ENCODE data around the gene PLEKHJ1. TPM values are rescaled to one million over a fixed set of nuclear protein-coding genes. Genes with fewer than 3 reads are reported as not detected.

Gene PLEKHJ1
- total RNA-seq, 1 experiment from 2014 or later: 44.5 TPM

DNA sequence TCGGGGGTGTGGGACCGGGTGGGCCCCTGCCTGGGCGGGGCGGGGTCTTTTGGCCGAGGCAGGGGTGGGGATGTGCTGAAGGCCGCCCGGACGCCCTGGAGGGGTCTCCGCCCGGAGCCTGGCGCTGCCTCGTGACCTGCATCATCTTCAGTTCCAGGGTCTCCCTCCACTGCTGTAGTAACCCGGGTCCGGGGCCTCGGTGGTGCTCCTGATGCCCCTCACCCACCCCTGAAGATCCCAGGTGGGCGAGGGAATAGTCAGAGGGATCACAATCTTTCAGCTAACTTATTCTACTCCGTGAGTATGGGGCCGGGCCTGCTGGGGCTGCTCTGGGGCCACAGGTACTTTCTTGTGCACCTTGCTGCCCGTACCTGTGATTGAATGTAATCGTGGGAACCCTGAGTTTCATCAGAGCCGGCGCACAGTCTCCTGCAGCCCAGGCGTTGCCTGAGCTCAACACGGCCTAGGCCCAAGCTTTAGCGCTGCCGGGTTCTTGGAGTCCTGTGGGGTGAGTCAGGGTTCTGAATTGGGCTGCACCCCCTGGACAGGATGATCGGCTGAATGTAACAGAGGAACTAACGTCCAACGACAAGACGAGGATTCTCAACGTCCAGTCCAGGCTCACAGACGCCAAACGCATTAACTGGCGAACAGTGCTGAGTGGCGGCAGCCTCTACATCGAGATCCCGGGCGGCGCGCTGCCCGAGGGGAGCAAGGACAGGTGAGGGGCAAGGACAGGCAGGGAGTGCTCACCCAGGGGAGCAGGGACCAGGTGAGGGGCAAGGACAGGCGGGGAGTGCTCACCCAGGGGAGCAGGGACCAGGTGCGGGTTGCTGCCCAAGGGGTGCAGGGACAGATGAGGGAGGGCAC, 35.3 kb upstream of the PLEKHJ1 start:
- peak; percentile 17 for DNase-seq (ENCODE audit: low read depth, low spot score)
- in situ Hi-C loops (cut with HindIII; ENCODE audit: low pct_unique_long_range_greater_than_20kb, low sequenced_read_pairs): no loop called here

DNA sequence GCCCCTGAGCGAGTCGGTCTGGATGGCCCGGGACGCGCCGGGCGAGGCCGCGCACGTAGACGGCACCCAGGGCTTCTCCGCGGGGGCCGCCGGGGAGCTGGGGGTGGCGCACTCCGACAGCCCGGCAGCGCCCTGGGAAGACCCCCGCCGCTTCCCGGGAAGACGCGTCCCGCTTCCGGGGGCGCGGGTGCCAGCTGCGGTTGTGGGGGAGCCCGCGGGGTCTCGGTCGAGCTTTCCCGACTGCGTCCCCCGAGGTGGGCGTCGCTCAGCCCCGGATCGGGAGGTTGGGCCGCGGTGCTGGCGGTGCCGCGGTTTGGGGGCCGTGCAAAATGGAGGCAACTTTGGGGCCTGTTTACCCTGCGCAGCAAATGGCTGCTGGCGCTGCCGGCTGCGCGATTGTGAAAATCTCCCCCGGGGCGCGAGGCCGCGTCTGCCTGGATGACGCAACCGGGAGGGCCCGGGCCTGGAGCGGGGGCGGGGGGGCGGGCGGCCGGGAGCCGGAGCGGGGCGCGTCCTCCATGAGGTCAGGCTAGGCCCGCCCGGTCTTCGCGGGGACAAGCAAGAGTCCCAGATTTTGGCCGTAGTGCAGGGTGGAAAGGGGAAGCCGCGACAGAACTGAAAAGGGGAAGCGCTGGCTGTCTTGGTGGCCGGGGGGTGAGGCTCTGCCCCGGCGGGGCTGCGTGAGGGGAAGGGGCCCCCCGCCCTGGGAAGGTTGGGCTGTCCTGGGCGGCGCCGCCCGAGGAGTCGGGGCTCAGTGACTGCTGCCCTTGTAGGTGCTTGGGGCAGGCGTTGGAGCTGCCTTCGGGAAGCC, 34.5 kb upstream of the PLEKHJ1 start:
- peak; percentile 44 for DNase-seq (ENCODE audit: low read depth, low spot score)
- in situ Hi-C loops (cut with HindIII; ENCODE audit: low pct_unique_long_range_greater_than_20kb, low sequenced_read_pairs): no loop called here

DNA sequence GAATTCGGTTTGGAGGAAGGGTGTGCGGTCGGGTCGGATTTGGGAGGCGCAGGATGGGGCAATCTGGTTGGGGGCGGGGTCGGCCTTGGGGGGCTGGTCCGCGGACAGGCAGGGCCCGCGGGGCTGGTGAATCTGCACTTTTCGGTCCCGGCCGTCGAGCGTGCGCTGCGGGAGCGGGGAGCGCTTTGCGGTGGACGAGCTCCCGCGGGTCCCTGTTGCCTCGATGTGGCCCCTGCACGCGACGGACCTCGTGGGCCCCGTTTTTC, 34.0 kb upstream of the PLEKHJ1 start:
- DNase-seq (ENCODE audit: low read depth, low spot score): no peak
- in situ Hi-C loops (cut with HindIII; ENCODE audit: low pct_unique_long_range_greater_than_20kb, low sequenced_read_pairs): no loop called here

DNA sequence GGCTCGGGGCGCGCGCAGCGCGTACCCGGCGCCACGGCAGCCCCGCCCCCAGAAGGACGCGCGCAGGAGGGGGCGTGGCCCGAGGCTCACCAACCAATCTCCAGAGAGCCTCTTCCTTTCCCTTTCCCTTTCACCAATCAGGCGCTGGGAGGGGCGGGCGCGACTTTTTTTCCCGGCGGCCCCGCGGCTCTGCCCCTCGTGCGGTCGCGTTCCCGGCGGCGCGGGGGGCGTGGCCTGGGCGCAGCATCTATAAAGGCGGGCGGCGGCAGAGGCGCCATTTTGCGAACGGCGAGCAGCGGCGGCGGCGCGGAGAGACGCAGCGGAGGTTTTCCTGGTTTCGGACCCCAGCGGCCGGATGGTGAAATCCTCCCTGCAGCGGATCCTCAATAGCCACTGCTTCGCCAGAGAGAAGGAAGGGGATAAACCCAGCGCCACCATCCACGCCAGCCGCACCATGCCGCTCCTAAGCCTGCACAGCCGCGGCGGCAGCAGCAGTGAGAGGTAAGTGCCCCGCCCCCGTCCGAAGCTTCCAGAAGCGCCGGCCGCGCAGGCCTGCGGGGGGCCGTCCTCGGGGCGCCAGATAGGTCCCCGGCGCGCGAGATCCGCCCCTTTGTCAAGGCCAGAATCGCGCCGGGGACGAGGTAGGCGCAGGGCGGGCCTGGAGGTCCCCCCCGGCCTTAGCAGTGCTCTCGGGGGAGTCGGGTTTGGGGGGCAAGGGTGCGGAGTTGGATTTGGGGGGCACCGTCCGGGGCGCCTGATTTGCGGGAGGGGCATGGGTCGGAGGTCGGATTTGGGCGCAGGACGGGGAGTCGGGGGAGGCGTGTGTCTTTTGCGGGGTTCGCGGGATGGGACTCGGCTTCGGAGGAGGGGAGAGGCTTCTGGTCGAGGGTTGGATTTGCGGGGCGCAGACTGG, 33.4 kb upstream of the PLEKHJ1 start:
- DNase-seq (ENCODE audit: low read depth, low spot score): peak; percentile 93
- in situ Hi-C loops (cut with HindIII; ENCODE audit: low pct_unique_long_range_greater_than_20kb, low sequenced_read_pairs): no loop called here

DNA sequence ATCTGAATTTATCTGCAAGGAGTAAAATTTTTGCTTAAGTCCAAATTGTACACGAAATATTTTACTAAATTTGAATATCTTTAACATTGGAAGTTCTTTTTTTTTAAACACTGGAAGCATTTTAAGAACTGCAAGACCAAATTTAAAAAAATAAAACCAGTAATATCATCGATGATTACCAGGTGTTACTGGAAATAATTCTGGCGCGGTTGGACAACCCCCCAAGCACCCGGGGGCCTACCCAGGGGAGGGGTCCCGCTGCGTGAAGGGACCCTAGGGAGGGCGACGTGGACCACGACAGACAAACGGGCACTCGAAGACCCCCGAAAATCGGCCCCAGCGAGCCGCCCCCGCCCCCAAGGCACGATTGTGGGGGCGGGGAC, 32.7 kb upstream of the PLEKHJ1 start:
- DNase-seq (ENCODE audit: low read depth, low spot score): no peak
- in situ Hi-C loops (cut with HindIII; ENCODE audit: low pct_unique_long_range_greater_than_20kb, low sequenced_read_pairs): no loop called here

DNA sequence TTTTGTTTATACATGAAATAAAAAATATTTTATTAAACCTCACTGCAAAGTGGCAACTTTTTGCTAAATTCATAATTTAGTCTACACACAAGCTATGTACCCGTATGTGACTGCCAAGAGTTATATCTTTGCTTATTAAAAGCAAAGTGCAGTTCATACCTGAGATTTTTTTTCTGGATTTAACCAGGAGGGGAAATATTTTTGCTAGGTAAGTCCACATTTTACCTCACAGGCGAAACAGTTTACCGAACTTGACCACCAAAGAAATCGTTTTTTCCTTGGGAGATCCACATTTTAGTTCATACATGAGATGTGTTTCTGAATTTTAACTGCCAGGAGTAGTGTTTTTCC, 32.3 kb upstream of the PLEKHJ1 start:
- in situ Hi-C loops (cut with HindIII; ENCODE audit: low pct_unique_long_range_greater_than_20kb, low sequenced_read_pairs): no loop called here
- DNase-seq (ENCODE audit: low read depth, low spot score): no peak

DNA sequence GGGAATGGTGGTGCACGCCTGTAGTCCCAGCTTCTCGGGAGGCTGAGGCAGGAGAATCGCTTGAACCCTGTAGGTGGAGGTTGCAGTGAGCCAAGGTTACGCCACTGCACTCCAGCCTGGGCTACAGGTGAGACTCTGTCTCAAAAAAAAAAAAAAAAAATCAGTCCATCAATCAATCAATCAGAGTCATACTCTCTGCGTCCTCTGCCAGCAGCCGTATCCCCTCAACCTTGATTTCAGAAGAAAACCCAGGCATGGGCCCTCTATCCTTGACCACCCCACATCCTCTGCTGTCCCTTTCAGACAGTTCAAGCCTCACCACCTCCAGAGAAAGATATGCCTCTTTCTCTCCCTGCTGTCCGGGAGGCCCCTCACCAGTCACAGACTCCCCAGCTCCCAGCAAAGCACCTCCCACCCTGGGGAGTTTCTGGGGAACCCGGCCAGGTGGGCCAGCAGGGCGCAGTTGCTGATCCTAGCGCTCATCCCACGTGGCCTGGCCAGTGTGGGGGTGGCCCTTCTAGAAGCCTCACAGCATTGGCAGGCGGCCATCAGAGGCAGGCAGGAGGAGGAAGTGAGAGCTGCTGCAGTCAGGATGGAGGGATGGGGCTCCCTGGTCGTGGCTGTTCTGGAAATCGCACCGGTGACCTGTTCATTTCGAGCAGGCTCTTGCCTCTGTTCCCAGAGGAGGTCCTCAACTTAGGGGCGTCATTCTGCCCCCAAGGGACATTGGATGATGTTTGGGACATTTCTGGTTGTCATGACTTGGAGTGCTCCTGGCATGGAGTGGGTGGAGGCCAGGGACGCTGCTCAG, 30.3 kb upstream of the PLEKHJ1 start:
- DNase-seq (ENCODE audit: low read depth, low spot score): no peak
- in situ Hi-C loops (cut with HindIII; ENCODE audit: low pct_unique_long_range_greater_than_20kb, low sequenced_read_pairs): no loop called here

DNA sequence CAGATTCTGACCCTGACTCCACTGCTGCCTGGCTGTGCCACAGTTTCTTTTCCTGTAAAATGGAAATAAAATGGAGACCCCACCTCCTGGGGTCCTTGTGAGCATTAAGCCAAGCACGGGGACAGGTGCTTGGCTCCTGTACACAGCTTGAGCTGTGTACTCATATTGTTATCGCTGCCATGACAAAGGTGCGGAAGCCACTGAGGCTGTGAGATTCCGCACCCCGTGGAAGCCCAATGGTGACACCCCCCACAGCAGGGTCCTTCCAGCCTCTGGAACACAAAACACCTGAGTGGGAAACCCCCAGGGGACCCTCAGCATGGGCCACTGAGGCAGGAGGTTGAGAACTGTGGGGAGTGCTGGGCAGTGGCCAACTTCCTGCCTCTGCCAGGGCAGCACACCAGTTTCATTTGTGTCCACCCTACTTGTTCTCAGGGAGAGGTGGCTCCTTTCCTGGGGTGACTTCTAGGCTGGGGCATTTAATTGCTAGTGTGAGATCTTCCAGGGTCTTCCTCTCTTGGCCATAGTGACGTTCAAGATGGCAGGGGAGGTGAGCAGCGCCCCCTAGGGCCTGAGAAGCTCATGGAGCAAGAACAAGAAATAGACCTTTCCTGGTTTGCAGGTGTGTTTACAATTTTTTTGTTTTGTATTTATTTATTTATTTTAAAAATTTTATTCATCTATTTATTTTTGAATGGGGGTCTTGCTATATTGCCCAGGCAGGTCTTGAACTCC, 25.5 kb upstream of the PLEKHJ1 start:
- peak; percentile 57 for DNase-seq (ENCODE audit: low read depth, low spot score)
- in situ Hi-C loops (cut with HindIII; ENCODE audit: low pct_unique_long_range_greater_than_20kb, low sequenced_read_pairs): no loop called here

DNA sequence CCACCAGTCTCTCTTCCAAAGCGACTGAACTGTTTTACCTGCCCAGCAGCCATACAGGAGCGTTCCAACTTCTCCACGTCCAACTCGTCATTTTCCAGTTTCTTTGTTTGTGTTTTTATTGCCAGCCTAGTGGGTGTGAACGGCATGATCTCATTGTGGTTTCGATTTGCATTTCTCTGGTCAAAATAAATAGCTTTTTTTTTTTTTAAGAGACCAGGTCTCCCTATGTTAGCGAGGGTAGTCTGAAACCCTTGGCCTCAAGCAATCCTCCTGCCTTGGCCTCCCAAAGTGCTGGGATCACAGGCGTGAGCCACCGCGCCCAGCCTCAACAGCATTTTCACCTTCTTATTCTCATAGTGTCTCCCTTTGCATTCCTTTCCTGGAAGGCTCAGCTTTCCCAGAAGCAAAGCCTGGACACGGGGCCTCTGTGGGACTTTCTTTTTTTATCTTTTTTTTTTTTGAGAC, 24.2 kb upstream of the PLEKHJ1 start:
- in situ Hi-C loops (cut with HindIII; ENCODE audit: low pct_unique_long_range_greater_than_20kb, low sequenced_read_pairs): no loop called here
- DNase-seq (ENCODE audit: low read depth, low spot score): no peak

DNA sequence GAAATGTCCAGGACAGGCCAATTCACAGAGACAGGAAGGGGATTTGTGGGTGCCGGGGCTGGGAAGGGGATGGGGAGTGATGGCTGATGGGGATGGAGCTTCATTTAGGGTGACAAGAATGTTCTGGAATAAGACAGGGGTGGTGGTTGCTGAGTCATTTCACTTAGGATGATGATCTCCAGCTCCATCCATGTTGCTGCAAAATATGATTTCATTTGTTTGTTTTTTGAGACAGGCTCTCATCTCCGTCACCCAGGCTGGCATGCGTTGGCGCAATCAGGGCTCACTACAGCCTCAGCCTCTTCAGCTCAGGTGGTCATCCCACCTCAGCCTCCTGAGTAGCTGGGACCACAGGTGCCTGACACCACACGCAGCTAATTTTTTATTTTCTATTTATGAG, 23.2 kb upstream of the PLEKHJ1 start:
- in situ Hi-C loops (cut with HindIII; ENCODE audit: low pct_unique_long_range_greater_than_20kb, low sequenced_read_pairs): no loop called here
- no peak for DNase-seq (ENCODE audit: low read depth, low spot score)

DNA sequence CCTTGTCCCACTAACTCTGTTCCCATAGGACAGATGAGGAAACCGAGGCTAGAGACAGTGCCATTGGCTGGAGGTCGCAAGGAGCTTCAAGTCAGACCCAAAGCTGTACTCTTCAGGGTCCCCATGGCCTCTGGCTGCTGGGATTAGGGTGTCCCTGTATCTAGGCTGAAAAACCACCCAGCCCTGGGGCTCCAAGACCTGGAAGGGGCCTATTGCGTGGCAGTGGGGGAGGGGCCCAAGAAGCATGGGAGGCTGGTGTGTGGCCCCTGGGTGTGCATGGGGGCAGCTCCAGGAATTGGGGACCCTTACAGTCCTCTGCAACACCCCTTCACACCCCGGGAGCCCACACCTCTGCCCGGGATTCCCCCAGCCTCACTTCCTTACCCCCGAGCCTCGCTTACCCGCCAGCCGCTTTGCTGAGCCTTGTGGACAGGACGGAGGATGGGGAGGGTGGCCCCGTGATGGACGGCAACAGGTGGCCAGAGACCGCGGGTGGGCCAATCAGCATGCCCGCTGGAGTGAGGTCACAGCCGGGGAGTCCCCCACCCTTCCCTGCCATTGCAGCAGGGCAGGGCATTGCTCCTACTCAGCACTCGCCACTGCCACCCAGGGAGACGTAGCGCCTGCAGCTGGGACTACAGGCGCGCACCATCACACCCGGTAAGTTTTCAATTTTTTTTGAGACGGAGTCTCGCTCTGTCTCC, 20.0 kb upstream of the PLEKHJ1 start, which contains the start of gene JSRP1:
Gene JSRP1, minus strand, starts transcription at position 436 of the 704 bp plus-strand sequence. CDS start 1,103 bp downstream, outside the sequence.
- no peak for DNase-seq (ENCODE audit: low read depth, low spot score)
- in situ Hi-C loops (cut with HindIII; ENCODE audit: low pct_unique_long_range_greater_than_20kb, low sequenced_read_pairs): no loop called here

DNA sequence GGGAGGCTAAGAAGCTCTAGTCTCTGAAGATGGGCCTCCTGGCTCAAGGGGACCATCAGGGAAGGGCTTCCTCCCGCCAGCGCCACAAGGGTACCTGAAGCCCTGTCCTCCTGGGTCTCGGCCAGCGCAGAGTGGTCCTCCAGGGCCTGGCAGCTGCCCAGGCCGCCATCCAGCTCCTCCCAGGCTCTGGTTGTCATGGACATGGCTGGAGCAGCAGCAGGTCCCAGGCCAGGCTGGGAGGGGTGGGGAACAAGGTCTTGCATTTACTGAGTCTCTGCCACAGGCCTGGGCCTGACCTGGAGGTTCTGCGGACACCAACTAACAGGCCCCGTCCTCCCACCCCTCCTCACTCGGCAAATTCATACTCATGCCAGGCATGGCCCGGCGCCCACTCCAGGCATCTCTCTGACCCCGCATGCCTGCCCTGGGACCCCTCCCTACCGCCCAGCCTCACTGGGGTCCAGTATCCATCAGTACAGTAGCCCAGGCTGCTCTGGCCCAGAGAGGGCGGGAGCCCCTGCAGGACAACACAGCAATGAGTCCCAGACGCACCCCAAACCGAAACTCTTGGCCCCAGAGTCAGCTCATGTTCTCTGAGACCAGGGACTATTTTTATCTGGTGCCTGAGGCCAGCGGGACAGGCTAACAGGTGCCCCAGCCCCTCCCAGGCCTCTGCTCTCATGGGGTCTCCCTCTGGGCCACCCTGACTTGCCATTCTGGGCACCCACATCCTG, 19.1 kb upstream of the PLEKHJ1 start:
- DNase-seq (ENCODE audit: low read depth, low spot score): no peak
- in situ Hi-C loops (cut with HindIII; ENCODE audit: low pct_unique_long_range_greater_than_20kb, low sequenced_read_pairs): no loop called here

DNA sequence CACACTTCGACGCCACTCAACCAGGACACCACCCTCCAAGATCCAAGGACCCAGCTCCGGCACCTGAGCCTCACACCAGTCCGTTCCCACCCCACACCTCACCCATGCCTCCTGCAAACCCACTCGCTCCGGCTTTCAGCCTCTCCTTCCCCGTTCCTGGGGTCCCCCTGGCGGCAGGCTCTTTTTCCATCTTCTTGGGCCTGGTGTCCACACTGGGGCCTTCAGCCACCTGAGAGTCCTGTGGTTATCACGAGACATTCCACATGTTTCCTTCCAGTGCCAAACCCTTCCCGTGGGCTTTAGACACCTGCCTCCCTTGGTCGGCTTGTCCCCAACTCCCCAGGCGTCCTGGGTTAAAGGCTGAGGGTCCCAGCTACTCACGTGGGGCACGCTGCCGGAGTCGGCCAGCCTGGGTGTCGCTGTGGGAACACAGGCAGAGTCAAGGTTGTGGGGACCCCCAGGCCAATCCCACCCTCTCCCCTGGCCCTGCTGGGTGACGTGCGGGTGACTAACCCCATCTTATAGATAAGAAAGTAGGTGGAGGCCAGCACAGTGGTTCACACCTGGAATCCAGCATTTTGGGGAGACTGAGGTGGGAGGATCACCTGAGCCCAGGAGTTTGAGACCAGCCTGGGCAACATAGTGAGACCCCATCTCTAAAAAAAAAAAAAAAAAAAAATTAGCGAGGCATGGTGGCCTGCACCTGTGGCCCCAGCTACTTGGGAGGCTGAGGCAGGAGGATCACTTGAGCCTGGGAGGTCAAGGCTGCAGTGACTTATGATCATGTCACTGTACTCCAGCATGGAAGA, 18.1 kb upstream of the PLEKHJ1 start:
- peak; percentile 45 for DNase-seq (ENCODE audit: low read depth, low spot score)
- in situ Hi-C loops (cut with HindIII; ENCODE audit: low pct_unique_long_range_greater_than_20kb, low sequenced_read_pairs): no loop called here

DNA sequence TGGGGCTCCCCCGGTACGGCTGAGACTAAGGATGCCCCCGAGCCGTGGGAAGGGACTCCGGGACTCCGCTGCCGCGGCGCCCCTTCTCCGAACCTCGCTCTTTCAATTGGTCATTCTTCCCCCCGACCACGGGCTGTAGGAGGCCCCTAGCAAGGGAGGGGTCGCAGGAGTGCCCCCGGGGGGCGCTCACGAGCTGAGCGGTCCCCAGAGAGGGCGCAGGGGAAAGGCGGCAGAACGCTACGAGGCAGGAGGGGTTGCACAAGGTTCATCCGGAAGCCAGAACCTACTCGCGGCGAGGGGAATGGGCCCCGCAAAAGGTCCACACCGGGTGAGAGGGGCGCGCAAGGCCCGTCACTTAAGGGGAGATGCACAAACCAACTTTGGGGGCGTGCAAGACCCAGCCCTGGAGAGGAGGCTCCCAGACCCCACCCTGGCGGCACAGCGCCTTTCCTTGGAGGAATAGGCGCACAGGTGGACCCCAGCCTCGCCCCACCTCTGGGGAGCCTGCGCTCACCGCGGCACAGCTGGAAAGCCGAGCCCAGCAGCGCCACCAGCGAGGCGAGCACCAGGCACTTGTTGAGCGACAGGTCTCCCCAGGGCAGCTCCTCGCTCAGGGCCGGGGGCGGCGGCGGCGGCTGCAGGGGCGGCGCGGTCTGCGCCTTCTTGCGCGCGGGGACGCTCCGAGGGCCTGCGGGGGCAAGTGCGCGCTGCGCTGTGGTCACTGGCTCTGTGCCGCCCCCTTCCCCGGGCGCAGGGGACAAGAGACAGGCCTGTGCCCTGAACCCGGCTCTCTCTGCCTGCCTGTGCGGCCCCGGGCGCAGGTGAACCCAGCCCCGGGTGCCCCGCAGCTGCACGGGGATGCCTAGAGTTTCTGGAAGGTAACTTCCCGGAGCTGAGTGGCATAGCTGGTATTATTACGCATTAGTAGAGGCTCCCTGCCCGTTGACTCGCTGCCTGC, 17.3 kb upstream of the PLEKHJ1 start:
- no peak for DNase-seq (ENCODE audit: low read depth, low spot score)
- in situ Hi-C loops (cut with HindIII; ENCODE audit: low pct_unique_long_range_greater_than_20kb, low sequenced_read_pairs): no loop called here
